Nucleus accumbens (tissue), 56 donors: ENCODE measurements around the gene PRPH.
"Not testable (repeated sequence)": the region's sequence is repeated elsewhere in the genome, so short reads cannot be mapped to it uniquely, and the experiment has no call there.

Source experiments
- DNase-seq, 56 donors: peaks; one replicate each; lab custom pipeline; 2025; lab: John Stamatoyannopoulos, UW

The PRPH gene

DNA sequence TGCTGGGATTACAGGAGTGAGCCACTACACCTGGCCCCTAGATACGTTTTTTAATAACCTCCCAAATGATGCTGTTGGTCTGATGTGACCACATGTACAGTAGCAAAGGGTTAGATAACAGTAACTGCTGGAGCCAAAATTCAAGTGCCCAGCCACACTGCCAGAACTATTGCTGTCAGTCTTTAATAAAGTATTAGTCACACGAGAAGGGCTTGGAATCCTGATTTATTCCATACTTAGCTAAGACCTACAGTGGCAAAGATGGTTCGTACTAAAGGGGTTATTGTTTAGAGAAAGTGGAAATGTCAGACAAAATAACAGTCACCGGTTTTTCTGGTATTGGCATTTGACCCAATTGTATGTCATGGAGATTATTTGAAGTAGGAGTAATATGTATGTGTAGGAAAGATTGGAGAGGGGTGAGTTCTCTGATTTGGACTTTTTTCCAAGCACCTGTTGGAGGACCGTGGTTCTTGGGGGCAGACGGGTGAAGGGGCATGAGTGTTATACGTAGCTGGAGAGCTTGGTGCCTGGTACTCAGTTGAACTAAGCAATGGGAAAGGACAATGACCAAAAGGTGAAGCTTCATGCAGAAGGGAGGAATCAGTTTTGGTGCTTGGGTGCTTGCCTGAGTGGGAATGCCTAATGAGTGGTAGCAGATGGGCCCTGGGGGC is 20.4 kb upstream of the PRPH start:
- no peak for DNase-seq

DNA sequence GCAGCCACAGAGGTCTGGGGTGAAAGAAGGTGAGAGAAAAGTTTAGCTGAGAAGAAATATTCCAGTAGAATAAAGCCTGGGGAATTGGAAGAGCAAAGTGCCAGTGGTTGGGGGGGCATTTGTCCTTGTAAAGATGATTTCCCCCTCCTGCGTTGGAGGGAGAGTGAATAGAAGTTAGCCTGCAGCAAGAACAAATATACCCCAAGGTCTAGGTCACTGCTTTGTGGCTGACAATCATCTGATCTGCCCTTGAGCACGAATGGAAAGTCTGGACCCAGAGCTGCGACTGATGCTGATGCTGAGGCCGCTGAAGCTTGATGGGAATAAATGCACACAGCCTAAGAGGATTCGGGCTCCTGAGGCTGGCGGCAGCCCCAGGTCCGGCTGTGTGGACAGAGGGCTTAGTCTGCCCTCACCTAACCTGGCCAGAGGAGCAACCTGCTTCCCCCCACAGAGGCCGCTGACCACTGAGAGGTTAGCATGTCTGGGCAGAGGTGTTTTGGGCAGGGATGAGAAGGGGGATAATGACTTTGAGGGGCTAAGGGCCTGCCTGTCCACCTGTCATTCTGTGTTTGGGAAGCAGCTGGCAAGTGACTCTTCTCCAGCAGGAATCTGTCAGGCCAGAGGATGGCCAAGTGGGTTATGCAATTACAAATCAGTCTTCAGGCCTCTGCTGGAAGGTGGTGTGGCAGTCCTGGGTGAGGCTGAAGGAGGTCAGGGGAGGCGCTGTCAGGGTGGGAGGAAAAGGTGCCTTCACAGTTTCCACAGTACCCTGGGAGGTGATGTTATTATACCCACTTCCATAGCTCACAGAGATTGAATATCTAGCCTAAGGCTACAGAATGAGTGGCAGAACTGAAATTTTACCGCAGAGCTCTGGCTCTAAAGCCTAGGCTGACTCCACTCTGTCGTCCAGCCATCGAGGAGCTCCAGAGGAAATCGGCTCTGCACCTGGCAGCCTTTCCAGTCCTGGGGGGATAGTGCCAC is 18.4 kb upstream of the PRPH start:
- DNase-seq, result no peak

DNA sequence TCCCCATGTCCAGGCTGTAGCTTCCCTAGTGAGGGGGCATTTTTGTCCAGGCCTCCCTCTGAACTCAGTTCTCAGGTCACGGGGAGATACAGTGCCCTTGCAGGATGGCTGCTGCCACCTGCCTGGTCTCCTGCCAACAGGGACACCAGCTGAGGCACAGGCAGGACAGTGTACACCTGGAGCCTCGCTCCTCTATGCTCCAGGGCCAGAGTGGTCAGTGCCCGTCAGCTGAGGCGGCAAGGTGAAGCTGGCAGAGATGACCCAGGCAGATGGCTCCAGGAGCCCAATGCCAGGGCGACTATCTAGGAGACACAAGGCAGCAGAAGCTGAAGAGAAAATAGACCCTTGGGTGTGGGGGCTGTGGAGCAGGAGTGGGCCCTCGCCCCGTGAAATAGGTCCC is 17.5 kb upstream of the PRPH start:
- no peak for DNase-seq

DNA sequence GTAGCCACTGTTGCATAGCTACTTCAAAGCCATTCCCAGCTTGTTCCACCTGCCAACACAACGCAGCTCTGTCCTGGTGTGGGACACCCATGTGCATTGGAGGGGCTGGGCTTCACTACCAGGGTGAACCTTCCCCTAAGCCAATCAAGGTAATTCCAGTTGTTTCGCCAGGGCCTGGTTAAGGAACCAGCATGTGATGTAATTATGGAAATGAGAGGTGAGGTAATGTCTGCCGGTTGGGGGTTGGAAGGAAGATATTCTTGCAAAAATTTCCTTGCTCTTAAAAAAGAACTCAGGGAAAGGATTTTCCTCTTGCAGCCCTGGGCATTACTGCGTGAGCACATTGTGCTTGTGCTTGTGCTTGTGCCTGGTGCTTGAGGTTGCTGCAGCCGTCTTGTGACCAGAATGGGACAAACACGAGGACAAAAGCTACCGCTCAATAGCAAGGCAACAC is 15.2 kb upstream of the PRPH start:
- peak in 5 of 56 donors; percentile 6 to 26 (median 10) for DNase-seq

DNA sequence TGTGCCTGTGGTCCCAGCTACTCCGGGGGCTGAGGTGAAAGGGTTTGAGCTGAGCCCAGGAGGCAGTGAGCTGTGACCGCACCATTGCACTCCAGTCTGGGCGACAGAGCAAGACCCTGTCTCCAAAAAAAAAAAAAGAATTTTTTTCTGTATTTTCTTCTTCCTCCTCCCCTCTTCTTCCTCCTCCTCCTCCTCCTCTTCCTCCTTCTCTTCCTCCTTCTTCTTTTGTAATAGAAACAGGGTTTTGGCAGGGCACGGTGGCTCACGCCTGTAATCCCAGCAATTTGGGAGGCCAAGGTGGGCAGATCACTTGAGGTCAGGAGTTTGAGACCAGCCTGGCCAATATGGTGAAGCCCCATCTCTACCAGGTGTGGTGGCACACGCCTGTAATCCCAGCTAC is 14.4 kb upstream of the PRPH start:
- DNase-seq, result not testable (repeated sequence)

DNA sequence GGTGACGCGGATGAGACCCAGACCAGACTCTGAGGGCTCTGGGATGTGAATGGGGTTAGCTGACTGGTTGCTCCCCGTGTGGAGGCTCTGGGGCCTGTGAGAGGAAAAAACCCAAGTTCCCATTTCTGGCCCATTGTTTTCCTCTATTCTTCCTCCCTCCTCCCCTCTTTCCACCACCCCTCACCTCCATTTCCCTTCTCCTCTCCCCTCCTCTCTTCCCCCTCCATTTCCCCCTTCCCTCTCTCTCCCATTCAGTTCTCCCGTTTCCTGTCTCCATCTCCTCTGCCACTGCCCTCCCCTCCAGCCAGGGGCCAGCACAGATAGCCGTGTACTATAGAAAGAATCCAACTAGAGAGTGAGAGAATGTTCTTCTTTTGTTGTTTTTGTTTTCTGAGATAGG is 12.6 kb upstream of the PRPH start:
- DNase-seq, result no peak

DNA sequence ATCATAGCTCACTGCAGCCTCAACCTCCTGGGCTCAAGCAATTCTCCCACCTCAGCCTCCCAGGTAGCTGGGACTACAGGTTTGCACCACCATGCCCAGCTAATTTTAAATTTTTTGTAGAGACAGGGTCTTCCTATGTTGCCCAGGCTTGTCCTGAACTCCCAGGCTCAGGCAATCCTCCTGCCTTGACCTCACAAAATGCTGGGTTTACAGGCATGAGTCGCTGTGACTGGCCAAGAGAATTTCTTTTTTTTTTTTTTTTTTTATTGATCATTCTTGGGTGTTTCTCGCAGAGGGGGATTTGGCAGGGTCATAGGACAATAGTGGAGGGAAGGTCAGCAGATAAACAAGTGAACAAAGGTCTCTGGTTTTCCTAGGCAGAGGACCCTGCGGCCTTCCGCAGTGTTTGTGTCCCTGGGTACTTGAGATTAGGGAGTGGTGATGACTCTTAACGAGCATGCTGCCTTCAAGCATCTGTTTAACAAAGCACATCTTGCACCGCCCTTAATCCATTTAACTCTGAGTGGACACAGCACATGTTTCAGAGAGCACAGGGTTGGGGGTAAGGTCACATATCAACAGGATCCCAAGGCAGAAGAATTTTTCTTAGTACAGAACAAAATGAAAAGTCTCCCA is 12.1 kb upstream of the PRPH start:
- not testable (repeated sequence) for DNase-seq

DNA sequence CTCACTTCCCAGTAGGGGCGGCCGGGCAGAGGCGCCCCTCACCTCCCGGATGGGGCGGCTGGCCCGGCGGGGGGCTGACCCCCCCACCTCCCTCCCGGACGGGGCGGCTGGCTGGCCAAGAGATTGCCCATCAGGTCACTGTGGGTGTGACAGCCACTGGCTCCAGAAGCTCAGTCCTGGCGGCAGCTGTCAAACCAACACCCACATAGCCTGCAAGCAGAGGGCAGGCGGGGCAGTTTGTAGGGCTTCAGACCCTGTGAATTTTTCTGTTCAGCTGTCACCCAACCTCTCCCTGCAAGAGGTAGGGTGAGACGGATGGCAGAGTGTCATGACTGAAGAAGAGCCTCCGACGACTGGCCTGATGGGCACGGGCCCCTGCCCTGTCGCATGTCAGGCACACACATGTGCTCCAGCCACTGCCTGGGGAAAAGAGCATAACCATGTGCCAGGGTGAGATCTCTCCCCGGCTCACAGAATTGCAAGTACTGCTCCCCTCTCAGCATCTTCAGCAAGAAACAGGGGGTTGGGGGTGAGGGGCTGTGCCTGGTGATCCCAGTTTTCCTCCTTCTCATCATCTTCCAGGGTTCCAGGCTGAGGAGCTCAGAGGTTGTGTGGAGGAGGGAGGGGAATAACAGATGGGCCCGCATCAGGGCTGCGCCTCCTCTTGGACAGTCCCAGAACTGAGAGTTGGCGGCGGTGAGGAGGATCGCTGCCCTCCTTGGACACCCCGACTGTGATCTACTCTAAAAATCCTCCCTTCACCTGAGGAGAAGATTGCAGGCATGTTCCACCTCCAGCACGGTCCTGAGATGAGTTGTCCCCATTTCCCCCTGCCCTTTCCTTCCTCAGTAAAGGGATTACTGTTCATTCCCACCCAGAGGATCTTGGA is 11.2 kb upstream of the PRPH start:
- DNase-seq, result no peak

DNA sequence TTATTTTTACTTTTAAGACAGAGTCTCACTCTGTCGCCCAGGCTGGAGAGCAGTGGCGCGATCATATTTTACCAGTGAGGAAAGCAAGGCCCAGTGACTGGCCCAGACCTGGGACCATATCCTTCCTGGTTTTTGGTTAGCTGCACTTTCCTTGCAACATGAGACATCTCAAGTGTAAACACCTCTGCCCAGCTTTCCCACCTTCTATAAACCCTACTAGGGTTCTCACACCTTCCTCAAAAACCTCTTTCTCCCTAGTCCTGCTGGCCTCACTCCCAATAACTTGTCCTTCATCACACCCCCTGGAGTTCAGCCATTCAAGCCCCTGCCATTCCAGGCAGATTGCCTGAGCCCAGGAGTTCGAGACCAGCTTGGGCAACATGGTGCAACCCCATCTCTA is 10.3 kb upstream of the PRPH start:
- DNase-seq, result no peak

DNA sequence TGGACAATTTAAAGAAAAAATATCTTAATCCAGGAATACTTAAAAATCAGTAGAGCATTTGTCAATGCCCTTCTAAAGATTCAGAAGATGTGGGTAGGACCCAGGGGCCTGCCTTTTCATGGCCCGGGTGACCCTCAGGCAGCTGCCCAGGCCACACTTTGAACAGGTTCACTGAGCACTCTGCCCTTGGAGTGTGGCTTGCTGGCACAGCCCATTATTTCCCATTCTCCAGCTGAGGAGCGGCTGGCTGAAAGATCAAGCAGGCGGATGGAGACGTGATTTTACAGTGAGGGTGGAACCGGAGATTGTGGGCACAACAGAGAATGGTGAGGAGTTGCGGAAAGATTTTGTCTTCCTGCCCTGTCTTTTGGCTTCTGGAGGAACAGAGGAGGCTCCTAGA is 7.1 kb upstream of the PRPH start:
- DNase-seq, result no peak

DNA sequence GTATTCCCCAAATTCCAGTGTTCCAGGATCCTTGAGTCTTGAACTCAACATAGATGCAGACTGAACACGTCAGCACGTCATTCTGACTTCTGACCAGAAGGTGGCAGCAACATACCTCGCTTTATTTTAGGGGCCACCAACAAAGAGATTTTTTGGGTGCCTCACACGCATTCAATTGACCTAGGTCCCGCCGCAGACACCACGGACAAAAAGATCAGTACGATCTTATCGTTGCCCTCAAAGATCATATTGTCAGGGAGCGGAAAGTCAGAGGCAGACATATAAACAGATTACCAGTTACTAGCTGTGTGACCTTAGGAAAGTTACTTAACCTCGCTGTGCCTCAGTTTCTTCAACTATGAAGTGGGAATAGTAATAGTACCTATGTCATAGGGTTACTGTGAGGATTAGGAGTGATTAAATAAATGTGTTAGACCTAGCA is 6.5 kb upstream of the PRPH start:
- DNase-seq, result peak in 30 of 56 donors; percentile 4 to 67 (median 22)

DNA sequence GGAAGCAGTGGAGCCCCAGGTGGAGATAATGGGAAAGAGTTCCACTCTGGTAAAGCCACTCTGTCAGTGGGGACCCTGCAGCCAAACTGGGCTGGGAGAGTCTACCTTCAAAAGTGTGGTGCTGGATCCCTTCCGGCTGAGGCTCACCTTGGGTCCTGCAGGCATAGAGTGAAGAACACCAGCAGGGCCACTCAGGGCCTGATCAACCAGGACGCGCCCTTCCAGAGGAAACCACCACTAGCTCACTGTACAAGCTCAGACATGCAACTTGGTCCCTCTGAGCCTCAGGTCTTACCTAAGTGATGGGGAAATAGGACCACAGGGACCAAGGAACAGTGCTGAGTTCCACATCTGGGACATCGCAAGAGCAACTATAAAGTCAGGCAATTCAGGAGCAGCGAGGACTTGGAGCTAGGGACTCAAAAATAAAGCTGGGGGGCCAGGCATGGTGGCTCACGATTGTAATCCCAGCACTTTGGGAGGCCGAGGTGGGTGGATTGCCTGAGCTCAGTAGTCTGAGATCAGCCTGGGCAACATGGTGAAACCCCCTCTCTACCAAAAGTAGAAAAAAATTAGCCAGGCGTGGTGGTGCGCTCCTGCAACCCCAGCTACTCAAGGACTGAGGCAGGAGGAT is 5.9 kb upstream of the PRPH start:
- no peak for DNase-seq

DNA sequence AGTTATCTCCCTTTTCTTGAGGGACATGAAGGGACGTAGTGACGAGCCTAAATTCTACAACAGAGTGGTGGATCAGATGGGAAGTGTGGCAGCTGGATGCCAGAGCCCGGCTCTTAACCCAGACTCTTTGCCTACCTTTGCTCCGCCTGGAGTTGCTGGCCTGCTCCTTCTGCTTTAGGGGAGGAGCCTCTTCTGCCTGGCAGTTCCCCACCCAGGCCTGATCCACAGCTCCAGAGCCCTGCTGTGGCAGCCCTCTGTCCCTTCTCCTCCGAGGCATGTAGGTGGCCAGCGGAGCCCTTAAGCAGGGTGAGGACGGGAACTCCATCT is 2.3 kb upstream of the PRPH start:
- no peak for DNase-seq

DNA sequence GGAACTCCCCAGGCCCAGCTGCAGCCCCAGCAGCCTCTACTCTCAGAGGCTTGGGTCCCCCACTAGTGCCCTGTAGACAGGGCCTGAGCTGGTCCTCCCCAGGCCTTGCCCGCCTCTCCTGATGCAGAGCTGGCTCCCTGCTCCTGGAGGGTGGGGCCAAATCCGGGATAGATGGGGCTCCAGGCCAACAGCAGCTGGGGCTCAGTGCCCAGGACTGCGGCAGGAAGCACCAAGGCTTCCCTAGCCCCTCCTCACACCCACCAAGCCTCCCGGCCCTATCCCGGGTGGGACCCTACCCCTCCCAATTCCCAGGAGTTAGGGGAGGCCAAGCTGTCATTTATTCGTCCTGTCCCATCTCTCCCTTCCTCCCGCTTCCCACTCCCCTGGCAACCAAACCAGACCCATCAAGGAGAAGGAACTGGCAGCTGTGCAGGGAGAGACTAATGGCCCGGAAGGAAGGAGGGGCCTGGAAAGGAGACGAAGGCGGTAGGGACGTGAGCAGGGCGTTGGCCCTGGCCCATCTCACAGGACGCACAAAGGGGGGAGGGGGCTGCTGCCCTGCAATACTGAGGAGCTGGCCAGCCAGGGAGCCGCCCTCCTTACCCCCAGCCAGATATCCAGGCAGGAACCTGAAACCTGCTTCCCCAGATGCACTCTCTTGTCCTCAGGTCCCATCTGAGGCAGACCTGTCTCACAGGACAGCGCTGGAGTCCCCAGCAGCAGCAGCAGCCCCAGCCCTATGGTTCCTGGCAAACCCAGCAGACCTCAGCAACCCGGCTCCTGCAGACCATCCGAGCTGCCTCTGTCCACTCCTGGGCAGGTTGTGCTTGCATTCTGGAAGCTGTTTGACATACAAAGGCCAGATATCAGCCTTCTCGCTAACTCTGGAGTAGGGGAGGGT is 1.6 kb upstream of the PRPH start:
- DNase-seq, result peak in 11 of 56 donors; percentile 5 to 41 (median 14)

DNA sequence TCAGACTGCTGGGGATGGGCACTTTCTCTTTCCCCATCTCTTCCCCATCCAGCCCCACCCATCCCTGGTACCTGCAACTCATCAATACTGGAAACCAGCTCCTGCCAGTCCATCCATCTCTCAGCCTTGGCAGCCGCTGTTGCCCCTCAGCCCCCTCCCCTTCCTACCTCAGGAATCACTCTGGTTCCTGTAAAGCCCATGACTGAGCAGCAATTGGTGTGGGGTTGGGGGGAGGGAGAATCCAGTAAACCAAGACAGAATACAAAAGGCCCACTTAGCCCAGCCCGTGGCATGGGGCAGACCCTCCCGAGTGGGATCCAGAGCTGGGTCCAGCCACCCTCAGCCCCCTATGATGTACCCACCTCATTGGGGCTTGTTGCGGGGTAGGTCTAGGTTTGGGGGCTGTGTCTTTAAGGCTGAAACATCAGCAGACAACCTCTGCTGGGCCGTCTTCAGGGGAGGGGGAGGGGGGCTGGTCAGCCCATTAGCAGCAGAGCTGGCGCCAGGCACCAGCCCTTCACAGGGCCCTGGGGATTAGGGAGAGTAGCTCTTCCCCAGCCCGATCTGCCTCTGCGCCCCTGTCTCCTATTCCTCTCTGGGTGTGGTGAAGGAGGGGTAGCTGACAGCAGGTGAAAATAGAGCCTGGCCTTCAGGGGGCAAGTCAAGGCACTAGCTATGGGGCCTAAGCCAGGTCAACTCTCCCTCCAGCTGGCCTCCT is 702 bp upstream of the PRPH start:
- no peak for DNase-seq

DNA sequence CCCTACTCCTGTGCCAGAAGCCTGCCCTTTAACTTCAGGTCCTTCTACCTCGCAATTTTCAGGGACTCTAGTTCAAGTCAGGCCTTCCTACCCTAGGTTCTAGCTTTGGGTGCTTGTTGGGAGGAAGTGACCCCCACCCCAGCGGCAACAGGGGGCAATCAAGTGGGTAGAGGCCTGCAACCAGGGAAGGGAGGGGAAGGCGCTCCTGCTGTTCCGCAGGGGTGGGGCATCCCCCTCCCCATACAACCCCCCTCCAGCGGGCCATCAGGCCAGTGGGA is 204 bp upstream of the PRPH start:
- no peak for DNase-seq

DNA sequence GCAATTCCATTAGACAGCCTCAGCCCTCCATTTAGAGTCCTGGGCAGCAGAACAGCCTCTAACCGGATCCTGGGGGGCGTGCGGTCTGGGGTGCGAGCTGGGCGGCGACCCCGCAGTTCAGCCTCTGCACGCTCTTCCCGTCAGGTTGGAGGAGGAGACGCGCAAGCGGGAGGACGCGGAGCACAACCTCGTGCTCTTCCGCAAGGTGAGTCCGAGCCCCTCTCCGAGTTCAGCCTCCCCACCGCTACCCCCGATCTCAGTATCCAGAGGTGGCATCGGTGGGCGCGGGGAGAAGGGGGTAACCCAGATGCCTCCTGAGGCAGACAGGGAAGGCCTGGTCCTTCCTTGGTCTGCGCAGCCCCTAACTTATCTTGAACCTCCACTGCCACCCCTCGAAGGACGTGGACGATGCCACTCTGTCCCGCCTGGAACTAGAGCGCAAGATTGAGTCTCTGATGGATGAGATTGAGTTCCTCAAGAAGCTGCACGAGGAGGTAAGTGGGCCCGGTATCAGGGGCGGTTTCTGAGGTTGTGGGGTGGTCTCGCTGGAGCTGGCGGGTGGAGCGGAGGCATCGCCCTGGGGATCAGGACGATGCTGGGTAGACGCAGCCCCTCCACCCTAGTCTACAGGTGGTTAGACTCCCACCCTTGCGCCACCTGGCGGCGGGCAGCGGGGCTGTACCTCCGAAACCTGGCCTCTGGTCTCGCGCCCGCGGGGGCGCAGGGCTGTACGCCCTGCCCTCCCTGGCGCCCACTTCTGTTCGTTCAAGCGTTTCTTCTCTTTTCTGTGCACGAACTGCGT is 1.3 kb downstream of the PRPH start:
- DNase-seq, result peak in 2 of 56 donors; percentile 15 to 24
